ENCODE data around the gene SHCBP1L.
"Not testable (repeated sequence)": the region's sequence is repeated elsewhere in the genome, so short reads cannot be mapped to it uniquely, and the experiment has no call there.

The SHCBP1L gene

DNA sequence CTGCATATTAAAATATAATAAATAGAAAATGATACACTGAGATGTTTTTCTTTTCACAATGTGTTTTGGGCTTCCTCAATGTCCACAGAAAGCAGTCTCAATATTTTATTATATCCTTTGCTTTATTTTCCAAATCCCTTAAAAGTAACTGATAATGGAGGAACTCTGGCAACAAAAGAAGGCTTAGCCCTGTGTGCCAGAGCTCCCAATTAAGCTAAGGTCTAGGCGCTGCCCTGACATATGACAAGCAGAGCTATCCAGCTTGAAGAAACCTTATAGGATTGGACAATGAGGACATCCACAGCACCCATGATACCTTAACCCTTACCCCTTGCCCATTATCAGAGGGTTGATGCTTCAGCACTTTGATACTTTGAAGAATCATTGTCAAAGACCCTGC is 12.9 kb upstream of the SHCBP1L start:
- no peak for DNase-seq (ENCODE audit: low read depth in 2 of 2, low spot score in 1 of 2)

DNA sequence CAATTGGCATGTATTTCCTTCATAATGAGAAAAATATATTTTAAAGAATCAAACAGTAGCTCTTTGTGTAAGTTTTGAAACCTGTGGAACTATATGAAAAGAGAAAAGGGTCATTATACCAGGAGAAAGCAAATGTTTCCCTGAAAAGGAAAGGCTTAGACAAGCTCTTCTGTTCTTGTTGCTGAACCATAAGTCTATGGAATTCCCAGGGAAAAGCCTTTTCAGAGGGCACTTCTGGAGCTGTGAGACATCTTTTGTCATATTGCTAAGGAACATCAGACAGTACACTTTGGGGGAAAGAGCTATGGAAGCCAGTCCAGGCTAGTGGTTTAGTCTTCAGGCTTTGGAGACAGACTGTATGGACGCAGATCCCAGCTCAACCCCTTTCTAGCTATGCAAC is 12.1 kb upstream of the SHCBP1L start:
- DNase-seq (ENCODE audit: low read depth in 2 of 2, low spot score in 1 of 2), result no peak

- no peak for DNase-seq (ENCODE audit: low read depth in 2 of 2, low spot score in 1 of 2)
Measured at GRCh38 chr1:182962554-182963115, 9.7 kb upstream of the SHCBP1L start.

GRCh38 chr1:182960046-182960445 is 7.1 kb upstream of the SHCBP1L start:
- no peak for DNase-seq (ENCODE audit: low read depth in 2 of 2, low spot score in 1 of 2)

GRCh38 chr1:182957902-182958395 is 5.0 kb upstream of the SHCBP1L start:
- no peak for DNase-seq (ENCODE audit: low read depth in 2 of 2, low spot score in 1 of 2)

GRCh38 chr1:182956708-182957365 is 3.9 kb upstream of the SHCBP1L start:
- DNase-seq (ENCODE audit: low read depth in 2 of 2, low spot score in 1 of 2), result no peak

GRCh38 chr1:182955596-182956588 is 2.9 kb upstream of the SHCBP1L start:
- no peak for DNase-seq (ENCODE audit: low read depth in 2 of 2, low spot score in 1 of 2)

GRCh38 chr1:182953826-182954225 is 860 bp upstream of the SHCBP1L start:
- DNase-seq (ENCODE audit: low read depth in 2 of 2, low spot score in 1 of 2), result no peak

GRCh38 chr1:182943336-182943735 is 9.6 kb downstream of the SHCBP1L start:
- DNase-seq (ENCODE audit: low read depth in 2 of 2, low spot score in 1 of 2), result not testable (repeated sequence)

- not testable (repeated sequence) for DNase-seq (ENCODE audit: low read depth in 2 of 2, low spot score in 1 of 2)
Measured at GRCh38 chr1:182942145-182942544, 10.8 kb downstream of the SHCBP1L start.

DNA sequence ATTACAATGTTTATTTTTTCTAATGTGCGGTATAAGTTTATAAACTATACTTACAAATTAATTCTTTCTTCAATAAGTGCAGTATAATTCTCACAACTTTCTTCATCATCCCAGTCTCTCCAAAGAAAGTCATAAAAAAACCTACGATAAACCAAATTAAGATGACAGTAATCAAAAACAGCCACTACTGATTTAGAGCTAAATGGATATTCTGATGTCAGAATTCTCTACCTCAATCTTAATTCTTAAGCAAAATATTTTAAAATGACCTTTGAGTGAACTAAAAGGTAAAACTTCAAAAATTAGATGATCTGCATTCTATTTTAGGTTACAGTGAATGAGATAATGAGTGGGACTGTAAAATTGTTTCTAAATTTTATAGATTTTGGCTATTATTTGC is 13.6 kb downstream of the SHCBP1L start:
- DNase-seq (ENCODE audit: low read depth in 2 of 2, low spot score in 1 of 2), result no peak

DNA sequence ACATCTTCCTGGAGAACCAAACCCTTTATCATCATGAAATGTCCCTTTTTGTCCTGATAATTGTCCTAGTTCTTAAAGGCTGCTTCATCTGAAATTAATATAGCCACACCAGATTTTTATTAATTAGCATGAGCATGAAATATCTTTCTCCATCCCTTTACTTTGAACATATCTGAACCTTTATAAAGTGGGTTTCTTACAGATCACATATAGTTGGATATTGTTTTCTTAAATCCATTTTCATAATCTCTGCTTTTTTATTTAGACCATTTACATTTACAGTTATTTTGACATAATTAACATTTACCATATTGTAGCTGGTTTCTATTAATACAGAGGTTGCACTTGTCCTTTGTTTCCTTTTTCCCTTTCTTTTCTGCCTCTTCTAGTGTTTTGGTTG is 17.2 kb downstream of the SHCBP1L start:
- no peak for DNase-seq (ENCODE audit: low read depth in 2 of 2, low spot score in 1 of 2)

- no peak for DNase-seq (ENCODE audit: low read depth in 2 of 2, low spot score in 1 of 2)
Measured at GRCh38 chr1:182930985-182931384, 22.0 kb downstream of the SHCBP1L start.

DNA sequence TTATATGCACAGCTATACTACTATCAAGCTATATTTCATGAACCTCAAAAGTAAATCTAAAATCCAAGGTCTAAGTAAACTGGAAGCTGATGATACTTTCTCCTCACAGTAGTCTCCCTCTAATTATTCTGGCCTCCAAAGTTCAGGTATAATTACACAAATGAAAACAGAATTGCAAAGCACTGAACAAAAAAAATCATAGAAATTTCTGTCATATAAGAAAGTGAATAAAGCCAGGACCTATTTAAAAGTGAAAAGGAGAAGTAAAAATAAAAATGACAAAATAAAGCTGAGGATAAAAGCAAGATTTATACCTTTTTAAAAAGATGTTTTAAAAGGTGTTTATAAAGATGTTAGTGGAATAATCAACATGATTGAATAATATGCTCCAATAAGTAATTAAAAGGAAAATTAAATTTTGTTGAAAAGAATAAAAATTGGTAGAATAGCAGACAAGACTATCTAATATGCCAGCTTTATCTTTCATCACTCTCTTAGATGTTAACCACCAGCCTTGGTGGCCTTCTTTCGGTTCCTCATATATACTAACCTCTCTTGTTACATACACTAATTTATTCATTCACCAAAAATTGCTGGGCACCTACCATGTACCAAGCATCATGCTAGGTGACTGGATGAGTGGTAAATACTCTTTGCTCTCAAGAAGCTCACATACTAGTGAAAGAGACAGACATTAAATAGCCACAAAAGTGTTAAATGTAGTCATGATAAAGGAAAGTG is 25.1 kb downstream of the SHCBP1L start:
- no peak for DNase-seq (ENCODE audit: low read depth in 2 of 2, low spot score in 1 of 2)

GRCh38 chr1:182925661-182926060 is 27.3 kb downstream of the SHCBP1L start:
- no peak for DNase-seq (ENCODE audit: low read depth in 2 of 2, low spot score in 1 of 2)

DNA sequence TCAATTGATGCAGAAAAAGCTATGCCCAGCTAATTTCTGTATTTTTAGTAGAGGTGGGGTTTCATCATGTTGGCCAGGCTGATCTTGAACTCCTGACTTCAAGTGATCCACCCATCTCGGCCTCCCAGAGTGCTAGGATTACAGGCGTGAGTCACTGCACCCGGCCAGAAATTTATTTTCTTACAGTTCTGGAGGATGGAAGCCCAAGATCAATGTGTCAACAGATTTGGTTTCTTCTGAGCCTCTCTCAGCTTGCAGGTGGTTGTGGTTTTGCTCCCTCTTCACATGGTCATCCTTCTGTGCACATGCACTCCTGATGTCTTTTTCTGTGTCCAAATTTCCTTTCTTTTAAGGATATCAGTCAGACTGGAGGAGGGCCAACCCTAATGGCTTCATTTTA is 35.6 kb downstream of the SHCBP1L start:
- no peak for DNase-seq (ENCODE audit: low read depth in 2 of 2, low spot score in 1 of 2)

DNA sequence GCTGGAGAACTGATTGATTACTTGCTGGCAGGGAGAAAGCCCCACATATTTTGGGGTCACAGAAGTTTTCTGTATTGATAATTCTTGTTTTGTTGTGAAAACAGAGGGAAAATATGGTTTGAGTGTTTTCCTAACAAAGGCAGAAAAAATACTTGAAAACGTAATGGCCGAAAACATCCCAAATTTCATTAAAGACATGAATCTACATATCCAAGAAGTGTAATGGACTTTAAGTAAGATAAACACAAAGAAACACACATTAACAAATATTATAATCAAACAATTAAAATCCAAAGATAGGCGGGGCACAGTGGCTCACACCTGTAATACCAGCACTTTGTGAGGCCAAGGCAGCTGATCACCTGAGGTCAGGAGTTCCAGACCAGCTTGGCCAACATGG is 39.6 kb downstream of the SHCBP1L start:
- DNase-seq (ENCODE audit: low read depth in 2 of 2, low spot score in 1 of 2), result no peak

GRCh38 chr1:182910143-182910542 is 42.8 kb downstream of the SHCBP1L start:
- no peak for DNase-seq (ENCODE audit: low read depth in 2 of 2, low spot score in 1 of 2)

GRCh38 chr1:182909578-182909977 is 43.4 kb downstream of the SHCBP1L start:
- DNase-seq (ENCODE audit: low read depth in 2 of 2, low spot score in 1 of 2), result no peak

DNA sequence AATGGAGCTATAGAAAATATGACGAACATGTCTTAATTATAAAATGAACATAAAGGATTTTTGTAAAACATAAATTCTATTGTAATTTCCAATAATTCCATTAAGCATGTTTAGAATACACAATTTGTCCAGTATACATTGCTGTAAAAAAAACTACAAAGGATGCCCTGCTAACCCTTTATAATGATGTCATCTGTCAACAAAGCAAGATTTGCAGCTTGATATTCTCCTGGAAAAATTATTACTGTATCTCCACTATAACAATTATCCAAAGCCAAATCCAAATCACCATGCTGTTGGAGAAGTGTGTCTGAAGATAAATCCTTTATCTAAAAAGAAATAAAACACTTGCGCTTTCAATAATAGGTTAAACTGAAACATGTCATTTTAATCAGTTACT is 47.6 kb downstream of the SHCBP1L start:
- DNase-seq (ENCODE audit: low read depth in 2 of 2, low spot score in 1 of 2), result no peak

DNA sequence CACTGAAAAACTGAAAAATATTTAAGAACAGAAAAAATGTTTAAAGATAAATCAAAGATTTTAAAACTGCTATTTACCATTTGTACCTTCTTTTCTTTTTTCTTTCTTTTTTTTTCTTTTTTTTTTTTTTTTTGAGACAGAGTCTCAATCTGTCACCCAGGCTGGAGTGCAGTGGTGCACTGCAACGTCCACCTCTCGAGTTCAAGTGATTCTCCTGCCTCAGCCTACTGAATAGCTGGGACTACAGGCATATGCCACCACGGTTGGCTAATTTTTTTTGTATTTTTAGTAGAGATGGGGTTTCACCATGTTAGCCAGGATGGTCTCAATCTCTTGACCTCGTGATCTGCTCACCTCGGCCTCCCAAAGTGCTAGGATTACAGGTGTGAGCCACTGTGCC is 51.0 kb downstream of the SHCBP1L start:
- not testable (repeated sequence) for DNase-seq (ENCODE audit: low read depth in 2 of 2, low spot score in 1 of 2)

Measured in stimulated activated CD8-positive, alpha-beta memory T cell treated with anti-CD3 and anti-CD28 coated beads, Interleukin-4, amount 100 ng/mL, for 4 hours (primary cell).